Kidney capillary endothelial cell (primary cell): ENCODE results near the gene CFAP68.
"Not testable (repeated sequence)": the region's sequence is repeated elsewhere in the genome, so short reads cannot be mapped to it uniquely, and the experiment has no call there.

Experiments
- DNase-seq: peaks from one replicate; pipeline ENCODE4 v3.0.0-alpha.2; 2018; ENCODE audit warnings: low spot score

Gene CFAP68

DNA sequence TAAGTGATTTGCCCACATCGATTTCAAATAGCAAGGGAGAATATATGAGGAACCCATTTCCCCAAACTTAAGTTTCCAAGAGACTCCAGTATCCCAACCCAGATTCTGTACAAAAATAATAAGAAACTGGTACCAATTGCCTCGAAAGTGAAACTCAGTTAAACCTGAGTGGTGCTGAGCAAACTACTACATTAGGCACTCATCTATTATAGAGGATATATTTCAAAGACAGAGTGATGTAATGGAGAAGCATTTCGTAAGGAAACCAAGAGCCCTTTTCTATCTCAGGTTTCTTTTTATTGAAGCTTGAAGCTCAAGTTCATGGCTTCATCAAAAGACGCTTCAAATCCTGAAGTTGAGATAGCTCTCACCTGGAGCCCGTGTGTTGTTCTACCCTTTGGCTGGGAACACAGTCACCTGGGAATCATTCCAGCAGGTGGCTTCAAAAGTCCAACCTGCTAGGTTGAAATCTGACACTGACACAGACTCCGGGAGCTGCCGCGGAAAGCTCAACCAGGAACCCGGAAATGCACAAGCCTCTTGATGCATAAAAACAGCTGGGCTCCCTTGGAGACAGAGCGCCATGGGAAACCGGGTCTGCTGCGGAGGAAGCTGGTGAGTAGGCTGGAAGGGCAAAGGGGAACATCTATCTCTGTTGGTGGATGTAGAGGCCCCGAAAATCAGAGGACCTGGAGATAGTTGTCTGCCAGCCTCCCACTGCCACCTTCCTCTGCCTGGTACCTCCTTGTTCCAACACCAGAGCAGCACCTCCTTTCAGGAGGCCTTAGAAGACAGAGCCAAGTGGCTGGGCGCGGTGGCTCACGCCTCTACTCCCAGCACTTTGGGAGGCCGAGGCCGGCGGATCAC, 39.3 kb downstream of the CFAP68 start, which contains the start of gene C11orf52:
Gene C11orf52, plus strand, starts transcription at position 524 of the 867 bp plus-strand sequence. Its CDS starts 60 bp downstream, at position 584.
- DNase-seq: peak; percentile 56

GRCh38 chr11:111920908-111921307, 41.6 kb downstream of the CFAP68 start:
- DNase-seq: no peak

DNA sequence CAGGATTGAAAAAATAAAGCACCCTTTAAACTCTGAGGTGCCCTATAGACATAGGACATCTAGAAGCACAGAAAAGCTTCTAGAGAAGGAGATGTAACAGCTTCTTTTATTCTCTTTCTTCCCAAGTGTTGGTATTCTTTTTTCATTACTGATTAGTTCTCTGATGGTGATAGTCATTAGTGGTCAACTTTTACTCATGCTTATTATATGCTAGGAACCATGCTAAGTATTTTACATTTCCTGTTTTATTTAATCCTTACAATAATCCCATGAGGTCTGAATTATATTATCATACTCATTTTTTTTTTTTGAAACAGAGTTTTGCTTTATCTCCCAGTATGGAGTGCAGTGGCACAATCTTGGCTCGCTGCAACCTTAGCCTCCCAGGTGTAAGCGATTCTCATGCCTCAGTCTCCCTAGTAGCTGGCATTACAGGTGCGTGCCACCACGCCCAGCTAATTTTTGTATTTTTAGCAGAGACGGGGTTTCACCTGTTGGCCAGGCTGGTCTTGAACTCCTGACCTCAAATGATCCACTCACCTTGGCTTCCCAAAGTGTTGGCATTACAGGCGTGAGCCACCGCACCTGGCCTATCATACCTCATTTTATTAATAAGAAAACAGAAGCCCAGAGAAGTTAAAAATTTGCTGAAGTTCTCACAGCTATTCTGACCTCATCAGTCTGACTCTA, 42.3 kb downstream of the CFAP68 start:
- DNase-seq: no peak

DNA sequence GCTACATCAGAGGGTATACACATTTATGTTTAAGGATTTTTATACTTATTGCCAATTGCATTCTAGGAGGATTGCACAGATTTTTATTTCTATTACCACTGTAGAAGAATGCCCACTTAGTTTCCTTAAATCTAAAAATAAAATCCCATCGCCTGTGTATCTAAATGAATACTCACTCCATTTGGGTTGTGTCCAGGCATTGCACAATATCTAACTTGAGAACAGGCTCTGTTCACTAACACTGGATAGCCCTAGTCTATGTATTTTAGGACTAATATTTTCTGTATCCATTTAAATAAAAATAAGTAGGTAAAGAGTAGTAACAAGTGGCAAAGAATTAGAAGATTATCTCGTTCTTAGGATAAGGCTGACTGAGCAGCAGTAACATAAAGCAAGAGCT, 43.5 kb downstream of the CFAP68 start:
- DNase-seq: no peak

DNA sequence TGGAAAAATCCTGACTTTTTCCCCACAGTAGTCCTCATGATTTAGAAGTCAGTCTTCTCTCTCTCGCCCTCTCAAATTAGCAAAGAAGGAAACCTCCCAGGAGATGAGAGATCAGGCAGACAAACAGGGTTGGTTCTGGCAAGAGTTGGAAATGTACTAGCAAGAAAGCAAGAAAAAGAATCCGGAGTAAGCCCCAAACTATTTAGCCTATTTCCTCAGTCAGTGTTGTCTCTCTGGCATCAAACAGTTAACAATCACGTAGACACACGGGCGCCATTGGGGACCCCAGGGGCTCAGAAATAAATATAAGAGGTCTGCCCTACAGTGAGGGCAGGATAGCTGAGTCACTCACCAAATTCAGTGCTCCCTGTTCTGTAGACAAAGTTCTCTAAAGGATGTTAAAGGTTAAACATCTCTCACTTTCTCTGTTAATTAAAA, 44.0 kb downstream of the CFAP68 start:
- DNase-seq: no peak

DNA sequence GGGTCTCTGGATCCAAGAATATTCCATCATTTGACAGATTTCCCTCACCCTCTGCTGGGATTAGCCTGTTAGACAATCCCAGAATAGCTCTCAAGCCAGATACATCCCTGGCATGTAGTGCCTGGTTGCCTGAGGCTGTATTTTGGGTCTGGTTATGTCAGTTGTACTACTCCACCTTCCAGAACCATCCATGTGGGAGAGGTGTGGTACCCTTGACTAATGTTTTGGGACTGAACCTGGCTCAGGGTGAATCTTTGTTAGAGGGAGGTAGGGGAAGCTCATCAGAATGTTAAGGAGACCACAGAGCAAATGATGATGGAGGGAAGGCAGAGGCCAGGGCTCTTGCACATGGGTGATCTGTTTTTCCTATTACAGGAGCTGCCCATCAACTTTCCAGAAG, 44.6 kb downstream of the CFAP68 start:
- DNase-seq: no peak

DNA sequence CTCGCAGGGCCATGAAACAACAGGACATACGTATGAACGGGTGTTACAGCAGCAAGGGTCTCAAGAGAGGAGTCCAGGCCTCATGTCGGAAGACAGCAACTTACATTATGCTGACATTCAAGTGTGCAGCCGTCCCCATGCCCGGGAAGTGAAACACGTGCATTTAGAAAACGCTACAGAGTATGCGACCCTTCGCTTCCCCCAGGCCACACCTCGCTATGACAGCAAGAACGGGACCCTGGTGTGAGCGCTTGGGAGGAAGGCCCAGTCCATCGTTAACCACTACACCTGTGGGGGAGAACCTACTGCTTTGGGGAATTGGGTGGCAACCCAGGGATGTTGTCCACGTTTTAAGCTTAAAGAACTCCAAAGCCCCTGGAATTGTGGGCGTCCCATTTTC, 46.6 kb downstream of the CFAP68 start:
- no peak for DNase-seq

DNA sequence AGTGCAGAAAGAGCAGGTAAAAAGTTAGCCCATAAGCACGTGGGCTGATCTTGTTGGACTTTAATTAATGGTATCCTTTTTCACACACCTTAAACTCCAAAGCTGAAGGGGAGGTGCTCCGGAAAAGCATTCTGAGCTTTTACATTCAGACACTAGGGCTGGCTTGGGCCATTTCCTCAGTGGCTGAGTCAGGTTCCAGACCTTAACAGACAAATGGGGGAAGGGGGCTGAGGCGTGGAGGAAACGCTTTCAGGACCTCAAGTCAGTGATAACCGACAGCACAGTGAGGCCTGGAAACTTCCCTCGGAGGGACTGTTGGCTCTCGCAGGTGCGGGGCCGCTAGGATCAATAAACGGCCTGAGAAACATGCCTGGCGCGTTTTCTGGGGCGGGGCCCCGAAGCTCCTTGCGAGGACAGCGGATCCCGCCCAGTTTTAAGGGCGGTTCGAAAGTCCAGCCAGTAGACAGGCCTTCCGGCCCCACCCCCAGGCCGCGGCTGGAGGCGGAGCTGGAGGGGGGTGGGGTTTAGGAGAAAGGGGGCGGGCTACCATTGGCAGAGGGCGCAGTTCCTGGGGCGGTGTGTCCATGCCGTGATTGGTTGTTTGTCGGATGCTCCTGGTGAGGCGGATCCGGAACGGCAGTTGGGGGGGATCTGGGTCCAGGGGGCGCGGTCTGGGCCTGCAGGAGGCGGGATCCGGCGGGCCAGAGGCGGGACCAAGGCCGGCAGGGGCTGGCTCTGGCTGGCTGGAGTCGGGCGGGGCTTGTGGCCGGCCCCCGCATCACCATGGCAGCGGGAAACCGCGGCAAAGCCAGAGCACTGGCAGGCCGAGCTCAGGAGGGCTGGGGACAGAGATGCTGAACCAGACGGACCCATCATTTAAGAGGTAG, 47.4 kb downstream of the CFAP68 start:
- DNase-seq: peak; percentile 94

DNA sequence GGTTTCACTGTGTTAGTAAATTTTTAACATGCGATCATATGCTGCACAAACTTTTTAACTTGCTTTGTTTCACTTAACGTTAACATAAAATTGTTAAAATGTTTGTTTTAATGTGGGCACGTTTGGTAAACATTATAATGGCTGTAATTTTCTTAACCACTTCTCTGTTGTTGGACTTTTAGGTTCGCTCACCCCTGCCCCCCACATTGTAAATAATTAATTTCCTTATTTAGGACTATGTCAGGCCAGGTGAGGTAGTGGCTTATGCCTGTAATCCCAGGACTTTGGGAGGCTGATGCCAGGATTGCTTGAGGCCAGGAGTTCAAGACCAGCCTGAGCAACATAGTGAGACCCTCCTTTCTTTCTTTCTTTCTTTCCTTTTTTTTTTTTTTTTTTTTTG, 51.1 kb downstream of the CFAP68 start:
- no peak for DNase-seq

- DNase-seq: no peak
Measured at GRCh38 chr11:111932611-111932950, 53.2 kb downstream of the CFAP68 start.

GRCh38 chr11:111933176-111933575, 53.8 kb downstream of the CFAP68 start:
- not testable (repeated sequence) for DNase-seq

DNA sequence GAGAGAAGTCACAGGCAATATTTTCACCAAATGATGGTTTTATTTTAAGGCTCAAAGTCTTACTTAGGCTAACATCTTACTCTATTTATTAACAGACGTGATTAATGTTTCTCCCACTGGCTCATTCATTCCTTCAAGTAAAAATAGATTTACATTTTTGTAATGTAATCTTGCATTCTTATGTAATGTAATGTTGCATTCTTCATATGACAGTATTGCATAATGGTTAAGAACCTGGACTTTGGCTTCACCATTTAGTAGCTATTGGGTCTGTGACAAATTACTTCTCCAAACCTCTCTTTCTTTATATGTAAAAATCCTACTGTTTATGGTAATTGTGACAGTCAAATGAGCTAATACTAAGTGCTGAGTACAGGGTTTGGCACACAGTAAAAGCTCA, 54.5 kb downstream of the CFAP68 start:
- DNase-seq: no peak

GRCh38 chr11:111934306-111934705, 55.0 kb downstream of the CFAP68 start:
- DNase-seq: no peak
